Activated CD4-positive, CD25-positive, alpha-beta regulatory T cell (primary cell): ENCODE results near the gene DENND6A.
"Not testable (repeated sequence)": the region's sequence is repeated elsewhere in the genome, so short reads cannot be mapped to it uniquely, and the experiment has no call there.

Source experiments
- DNase-seq, 4 experiments: peaks; one replicate each; lab custom pipeline; 2025; lab: John Stamatoyannopoulos, UW

The DENND6A gene, protein sequence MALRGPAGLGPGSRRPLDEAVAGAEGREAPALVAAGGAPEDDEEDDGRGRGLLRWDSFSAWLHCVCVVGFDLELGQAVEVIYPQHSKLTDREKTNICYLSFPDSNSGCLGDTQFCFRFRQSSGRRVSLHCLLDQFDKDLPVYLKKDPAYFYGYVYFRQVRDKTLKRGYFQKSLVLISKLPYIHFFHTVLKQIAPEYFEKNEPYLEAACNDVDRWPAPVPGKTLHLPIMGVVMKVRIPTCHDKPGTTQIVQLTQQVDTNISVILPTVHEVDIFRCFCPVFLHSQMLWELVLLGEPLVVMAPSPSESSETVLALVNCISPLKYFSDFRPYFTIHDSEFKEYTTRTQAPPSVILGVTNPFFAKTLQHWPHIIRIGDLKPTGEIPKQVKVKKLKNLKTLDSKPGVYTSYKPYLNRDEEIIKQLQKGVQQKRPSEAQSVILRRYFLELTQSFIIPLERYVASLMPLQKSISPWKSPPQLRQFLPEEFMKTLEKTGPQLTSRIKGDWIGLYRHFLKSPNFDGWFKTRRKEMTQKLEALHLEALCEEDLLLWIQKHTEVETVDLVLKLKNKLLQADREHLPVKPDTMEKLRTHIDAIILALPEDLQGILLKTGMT

GRCh38 chr3:57692396-57693147, at the start of gene DENND6A:
TSS of gene DENND6A (minus strand) at chr3:57693077. CDS start at chr3:57693018, 59 bp downstream.
- peak; percentile 86 to 94 (median 90) for DNase-seq

DNA sequence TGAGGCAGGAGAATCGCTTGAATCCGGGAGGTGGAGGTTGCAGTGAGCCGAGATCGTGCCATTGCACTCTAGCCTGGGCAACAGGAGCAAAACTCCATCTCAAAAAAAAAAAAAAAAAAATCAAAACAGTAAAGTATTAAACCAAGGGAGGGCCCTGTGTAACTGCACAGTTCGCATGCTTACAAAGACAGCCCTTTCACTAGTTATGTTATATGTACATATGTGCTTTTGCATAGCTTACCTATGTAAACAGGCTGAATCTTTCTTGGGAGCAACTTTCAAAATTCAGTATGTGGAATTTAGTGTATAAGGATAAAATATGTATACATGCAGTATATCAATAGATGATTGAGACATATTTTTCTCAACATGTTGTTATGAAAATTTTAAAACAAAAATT, 47.1 kb upstream of the DENND6A start:
- no peak for DNase-seq

DNA sequence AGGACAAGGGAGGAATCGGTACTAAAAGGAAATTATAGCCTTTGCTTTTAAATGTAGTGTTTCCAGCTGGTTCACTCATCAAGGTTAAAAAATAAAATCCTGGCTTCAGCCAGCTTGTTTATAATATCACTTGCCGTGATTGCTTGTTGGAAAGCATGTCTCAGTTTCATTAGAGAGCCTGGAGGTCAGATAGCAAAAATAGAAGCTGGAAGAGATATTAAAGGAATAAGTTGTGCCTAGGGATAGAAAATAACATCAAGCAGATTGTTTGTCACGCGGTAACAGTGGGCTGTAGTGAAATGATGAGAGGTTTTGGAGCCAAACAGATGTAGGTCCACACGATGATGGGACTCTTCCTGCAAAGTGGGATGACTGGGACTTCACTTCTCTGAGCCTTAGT, 45.5 kb upstream of the DENND6A start:
- DNase-seq, result no peak

DNA sequence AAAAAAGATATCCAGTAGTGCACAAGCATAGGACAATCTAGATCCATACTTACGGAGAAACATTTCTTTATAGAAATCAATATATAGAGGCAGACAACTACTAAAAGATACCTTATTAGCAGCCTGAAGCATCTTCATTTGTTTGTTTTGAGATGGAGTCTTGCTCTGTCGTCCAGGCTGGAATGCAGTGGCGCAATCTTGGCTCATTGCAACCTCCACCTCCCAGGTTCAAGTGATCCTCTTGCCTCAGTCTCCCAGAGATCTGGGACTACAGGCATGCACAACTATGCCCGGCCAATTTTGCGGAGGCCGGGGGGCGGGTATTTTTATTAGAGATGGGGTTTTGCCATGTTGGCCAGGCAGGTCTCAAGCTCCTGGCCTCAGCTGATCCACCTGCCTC, 45.0 kb upstream of the DENND6A start:
- no peak for DNase-seq

DNA sequence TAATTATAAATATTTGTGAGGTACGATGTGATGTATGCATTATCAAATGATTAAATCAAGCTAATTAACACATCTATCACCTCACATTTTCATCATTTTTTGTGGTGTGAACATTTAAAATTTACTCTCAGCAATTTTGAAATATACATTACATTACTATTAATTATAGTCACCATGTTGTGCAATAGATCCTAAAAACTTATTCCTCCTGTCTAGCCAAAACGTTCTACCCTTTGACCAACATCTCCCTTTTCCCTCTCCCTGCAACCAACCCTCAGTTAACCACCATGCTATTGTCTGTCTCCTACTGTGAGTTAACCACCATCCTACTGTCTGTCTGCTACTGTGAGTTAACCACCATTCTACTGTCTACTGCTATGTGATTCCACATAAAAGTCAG, 42.5 kb upstream of the DENND6A start:
- DNase-seq, result no peak

DNA sequence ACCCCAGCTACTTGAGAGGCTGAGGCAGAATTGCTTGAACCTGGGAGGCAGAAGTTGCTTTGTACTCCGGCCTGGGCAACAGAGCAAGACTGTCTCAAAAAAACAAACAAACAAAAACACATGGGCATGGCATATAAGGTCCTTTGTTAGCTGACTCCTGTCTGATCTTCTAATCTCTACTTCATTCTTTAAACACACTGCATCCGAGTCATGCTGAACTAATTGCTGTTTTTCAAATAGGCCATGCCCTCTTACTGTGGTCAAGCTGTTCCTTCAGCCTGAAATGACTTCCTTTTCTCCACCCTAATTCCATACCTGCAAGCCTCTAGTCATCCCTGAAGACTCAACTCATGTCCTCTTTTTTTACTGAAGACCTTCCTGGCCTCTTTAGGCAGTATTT, 40.9 kb upstream of the DENND6A start:
- DNase-seq, result no peak

DNA sequence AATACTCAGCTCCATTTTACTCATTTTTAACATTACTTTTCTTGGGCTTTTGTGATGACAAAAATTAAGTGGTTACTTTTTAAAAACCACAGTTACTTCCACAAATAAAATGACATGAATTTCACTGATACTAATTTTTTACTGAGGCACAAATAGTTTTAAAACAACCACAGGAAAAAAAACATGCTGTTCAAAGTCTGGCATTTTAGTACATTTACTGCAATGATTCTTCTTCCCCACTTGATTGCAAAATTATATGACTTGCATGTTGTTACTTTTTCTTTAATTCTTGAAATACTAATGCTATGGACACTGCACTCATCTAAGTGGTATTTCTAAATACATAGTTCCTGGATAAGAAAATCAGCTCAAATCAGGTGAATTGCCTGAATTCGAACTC, 38.4 kb upstream of the DENND6A start:
- DNase-seq, result no peak

DNA sequence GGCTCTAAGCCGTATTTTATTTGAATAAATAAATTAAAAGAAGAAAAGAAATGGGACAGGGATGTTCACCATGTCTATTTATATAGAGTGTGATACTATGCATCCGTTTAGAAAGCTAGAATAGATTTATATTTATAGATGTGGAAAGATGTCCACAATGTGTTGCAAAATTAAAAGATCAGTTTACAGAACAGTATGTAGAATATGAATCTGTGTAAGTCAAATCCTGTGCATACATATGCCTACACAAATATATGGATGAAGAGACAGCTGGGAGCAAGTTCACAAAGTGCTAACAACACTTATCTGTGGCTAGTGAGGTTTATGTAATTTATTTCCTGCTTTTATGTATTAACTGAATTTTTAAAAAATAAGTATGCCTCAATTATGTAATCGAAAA, 37.8 kb upstream of the DENND6A start:
- no peak for DNase-seq

DNA sequence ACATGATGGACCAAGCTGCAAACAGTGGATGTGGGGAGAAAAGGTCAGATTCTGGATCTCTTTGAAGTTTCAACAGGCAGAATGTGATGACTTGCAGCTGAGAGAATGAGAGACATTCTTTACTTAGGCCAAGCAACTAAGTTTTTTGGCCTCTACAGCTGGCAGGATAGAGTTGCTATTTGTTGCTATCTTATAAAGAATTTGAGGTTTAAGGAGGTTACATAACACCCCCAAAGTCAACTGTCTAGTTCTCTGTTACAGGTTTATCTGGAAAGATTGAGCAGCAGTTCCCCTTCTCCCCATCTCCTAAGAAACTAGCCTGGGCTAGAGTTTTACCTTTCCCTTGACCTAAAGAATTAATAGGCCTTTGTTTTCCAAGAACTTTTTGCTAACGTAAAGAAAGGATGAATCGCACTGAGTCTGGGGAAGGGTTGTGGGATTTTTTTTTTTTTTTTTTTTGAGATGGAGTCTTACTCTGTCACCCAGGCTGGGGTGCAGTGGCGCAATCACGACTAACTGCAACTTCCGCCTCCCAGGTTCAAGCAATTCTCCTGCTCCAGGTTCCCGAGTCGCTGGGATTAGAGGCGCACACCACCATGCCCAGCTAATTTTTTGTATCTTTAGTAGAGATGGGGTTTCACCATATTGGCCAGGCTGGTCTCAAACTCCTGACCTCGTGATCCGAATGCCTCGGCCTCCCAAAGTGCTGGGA, 36.6 kb upstream of the DENND6A start:
- no peak for DNase-seq

GRCh38 chr3:57727106-57727505, 34.2 kb upstream of the DENND6A start:
- DNase-seq, result no peak

DNA sequence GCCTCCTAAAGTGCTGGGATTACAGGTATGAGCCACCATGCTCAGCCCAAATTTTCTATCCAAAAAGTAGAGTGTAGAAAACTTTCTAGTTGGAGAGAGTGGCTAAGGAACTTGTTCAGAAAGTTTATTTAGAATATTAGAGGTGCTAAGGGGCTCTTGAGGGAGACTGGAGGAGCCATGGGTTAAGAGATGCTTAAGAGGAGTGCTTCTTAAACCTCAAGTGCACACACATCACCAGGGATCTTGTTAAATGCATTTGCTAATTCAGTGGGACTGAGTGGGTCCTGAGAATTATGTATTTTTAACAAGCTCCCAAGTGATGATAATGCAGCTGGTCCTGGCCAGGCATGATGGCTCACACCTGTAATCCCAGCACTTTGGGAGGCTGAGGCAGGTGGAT, 33.5 kb upstream of the DENND6A start:
- no peak for DNase-seq

DNA sequence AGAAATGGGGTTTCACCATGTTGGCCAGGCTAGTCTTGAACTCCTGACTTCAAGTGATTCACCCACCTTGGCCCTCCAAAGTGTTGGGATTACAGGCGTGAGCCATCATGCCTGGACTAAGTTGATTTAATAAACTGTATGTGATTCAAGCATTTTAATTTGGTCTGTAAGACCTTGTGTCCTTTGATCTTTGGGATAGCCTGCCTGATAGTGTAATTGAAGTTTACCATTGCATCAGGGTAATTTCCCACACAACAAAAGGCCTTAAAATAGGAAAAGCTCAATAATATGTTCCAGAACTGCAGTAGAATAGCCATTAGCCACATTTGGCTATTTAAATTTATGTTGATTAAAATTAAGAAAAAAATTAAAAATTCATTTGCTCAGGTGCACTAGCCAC, 25.2 kb upstream of the DENND6A start:
- DNase-seq, result no peak

GRCh38 chr3:57717205-57717868, 24.5 kb upstream of the DENND6A start:
- DNase-seq, result no peak

DNA sequence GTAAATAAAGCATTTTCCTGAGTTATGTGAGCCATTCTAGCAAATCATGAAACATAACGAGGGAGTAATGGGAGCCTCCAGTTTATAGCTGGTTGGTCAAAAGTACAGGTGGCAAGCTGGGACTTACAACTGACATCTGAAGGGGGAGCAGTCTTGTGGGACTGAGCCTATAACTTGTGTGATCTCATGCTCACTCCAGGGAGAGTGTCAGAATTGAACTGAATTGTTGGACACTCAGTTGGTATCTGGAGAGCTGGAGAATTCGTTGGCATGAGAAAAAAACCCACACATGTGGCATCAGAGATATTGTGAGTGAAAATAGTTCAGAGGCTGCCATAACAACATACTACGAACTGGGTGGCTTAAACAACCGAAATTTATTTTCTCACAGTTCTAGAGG, 22.8 kb upstream of the DENND6A start:
- no peak for DNase-seq

GRCh38 chr3:57709559-57709958, 16.7 kb upstream of the DENND6A start:
- no peak for DNase-seq

GRCh38 chr3:57709031-57709430, 16.2 kb upstream of the DENND6A start:
- no peak for DNase-seq

DNA sequence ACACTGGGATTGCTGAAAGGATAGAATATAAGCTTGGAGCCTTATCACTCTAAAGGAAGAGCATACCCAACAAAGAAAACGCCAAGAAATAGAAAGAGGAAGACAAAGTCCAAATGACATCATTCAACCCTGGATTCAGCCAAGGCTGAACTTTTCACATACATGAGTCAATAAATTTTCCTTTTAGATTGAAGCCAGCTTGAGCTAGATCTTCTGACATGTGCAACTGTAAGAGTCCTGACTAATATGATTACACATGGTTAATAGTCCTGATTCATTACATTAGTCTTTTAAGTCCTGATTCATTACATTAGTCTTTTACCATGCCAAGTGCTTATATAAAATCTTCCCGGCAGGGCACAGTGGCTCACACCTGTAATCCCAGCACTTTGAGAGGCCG, 13.6 kb upstream of the DENND6A start:
- no peak for DNase-seq

GRCh38 chr3:57705351-57705750, 12.5 kb upstream of the DENND6A start:
- not testable (repeated sequence) for DNase-seq

DNA sequence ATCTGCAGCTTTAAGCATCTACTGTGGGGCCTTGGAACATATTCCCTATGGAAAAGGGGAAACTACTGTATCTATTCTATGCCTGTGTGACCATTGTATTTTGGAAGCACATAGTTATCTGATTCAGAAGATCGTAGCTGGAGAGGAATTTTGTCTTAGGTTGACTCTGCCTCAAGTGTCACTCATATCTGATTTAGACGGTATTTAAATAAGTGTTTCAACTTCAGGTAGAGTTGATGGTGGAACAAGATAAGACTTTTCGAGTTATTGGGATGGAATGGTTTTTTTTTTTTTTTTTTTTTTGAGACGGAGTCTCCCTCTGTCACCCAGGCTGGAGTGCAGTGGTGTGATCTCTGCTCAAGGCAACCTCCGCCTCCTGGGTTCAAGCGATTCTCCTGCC, 8.9 kb upstream of the DENND6A start:
- DNase-seq, result no peak

DNA sequence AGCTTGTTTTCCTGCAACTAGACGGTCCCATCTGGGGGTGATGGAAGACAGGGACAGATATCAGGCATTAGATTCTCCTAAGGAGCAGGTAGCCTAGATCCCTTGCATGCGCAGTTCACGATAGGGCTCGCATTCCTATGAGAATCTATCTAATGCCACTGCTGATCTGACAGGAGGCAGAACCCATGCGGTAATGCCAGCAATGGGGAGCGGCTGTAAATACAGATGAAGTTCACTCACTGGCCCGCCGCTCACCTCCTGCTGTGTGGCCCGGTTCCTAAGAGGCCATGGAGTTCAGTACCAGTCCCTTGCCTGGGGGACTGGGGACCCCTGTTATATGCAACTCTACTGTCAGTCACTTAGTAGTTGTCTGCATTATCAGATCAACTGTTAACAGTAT, 7.9 kb upstream of the DENND6A start:
- no peak for DNase-seq

- DNase-seq, result no peak
Measured at GRCh38 chr3:57699591-57699990, 6.7 kb upstream of the DENND6A start.

DNA sequence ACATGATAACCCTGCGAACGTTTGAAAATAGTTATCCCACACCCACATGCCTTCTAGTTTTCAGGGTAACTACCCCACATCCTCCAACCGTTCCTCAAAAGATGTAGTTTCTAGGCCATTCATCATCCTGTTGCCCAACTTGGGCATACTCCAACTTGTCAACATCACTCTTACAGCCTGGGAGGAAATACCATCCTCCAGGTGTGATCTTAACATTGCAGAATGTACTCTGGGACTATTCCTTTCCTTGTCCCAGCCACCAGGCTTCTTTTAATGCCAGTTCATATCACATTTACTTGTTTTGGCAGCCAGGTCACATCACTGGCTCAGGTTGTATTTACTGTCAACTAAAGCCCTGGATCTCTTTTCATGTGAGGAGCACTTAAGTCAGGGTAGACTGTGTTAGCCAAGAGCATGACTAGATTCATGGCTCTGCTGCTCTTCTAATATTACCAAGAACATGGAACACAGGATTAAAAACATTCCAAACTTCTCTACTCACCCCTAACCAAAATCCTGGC, 4.0 kb upstream of the DENND6A start:
- DNase-seq, result no peak
